ENCODE measurements around the gene PSMA7. TPM values are rescaled to one million over a fixed set of nuclear protein-coding genes. Genes with fewer than 3 reads are reported as not detected.

The PSMA7 gene
- total RNA-seq, 1 experiment from 2014 or later: 332 TPM

GRCh38 chr20:62118113-62119043 is 24.8 kb downstream of the PSMA7 start:
- Histone ChIP-seq H3K23ac (ENCODE audit: insufficient read length, low read depth, low read length) (no peak overlapping the region), H3K9me3 (ENCODE audit: control insufficient read depth, low read depth, low read length) (no peaks in the 10 kb centered on the region), H3K4me2 (ENCODE audit: insufficient read depth, insufficient read length, low read length) (no peak overlapping the region), H4K91ac (ENCODE audit: insufficient read length, low read depth, low read length) (no peak overlapping the region), H2BK12ac (ENCODE audit: insufficient read length, low read depth, low read length) (no peak overlapping the region), H2BK5ac (ENCODE audit: insufficient read length, low read length) (no peak overlapping the region), H3K4ac (ENCODE audit: low read depth, low read length) (no peak overlapping the region), H3K9ac (ENCODE audit: extremely low read depth, insufficient read length, low read length) (no peak overlapping the region), H3K4me1 (ENCODE audit: insufficient read depth, low read length) (no peaks in the 10 kb centered on the region), H2BK15ac (ENCODE audit: low read depth, low read length) (no peak overlapping the region), H3K79me2 (ENCODE audit: insufficient read depth, low read length) (no peaks in the 10 kb centered on the region; the same call in 1 of the 2 replicates), H3K27me3 (ENCODE audit: insufficient read depth, low read length) (no peaks in the 10 kb centered on the region), H2BK120ac (ENCODE audit: low read depth, low read length, poor library complexity, severe bottlenecking) (no peak overlapping the region), H3K79me1 (ENCODE audit: insufficient read depth, low read depth, low read length, poor library complexity, severe bottlenecking) (peaks cover 1% of the 10 kb centered on the region), H3K27ac (ENCODE audit: insufficient read length, low read depth, low read length) (no peak overlapping the region), H3T11ph (ENCODE audit: low read length) (no peak overlapping the region), H3K18ac (ENCODE audit: insufficient read length, low read depth, low read length) (no peak overlapping the region), H2AFZ (ENCODE audit: low read length) (no peak overlapping the region), H3K56ac (ENCODE audit: insufficient read length, low read depth, low read length) (no peak overlapping the region), H2AK5ac (ENCODE audit: insufficient read length, low read length) (no peak overlapping the region), H4K8ac (replicated peaks; ENCODE audit: insufficient read length, low read depth, low read length) (no peak overlapping the region), H4K20me1 (ENCODE audit: control insufficient read depth, insufficient read depth, insufficient read length) (no peaks in the 10 kb centered on the region), H4K5ac (ENCODE audit: insufficient read length, low read depth, low read length) (no peak overlapping the region), H2BK20ac (ENCODE audit: low read depth, low read length, poor library complexity, severe bottlenecking) (no peak overlapping the region), H3K23me2 (ENCODE audit: insufficient read length, low read depth, low read length, poor library complexity, severe bottlenecking) (peaks cover 1% of the 10 kb centered on the region), H3K14ac (ENCODE audit: insufficient read depth, low read length) (no peak overlapping the region)
- no peak overlapping the region for H3K4me3 Mint-ChIP-seq
- whole genome bisulfite sequencing (ENCODE audit: extremely low coverage, insufficient read length, low lambda C conversion rate): no CpG with 5 or more reads among the region's 21 CpGs
- peaks cover 7% of the 10 kb centered on the region for H3K27me3 Mint-ChIP-seq (ENCODE audit: low read depth)
- no peak for DNase-seq
- no peak overlapping the region for H3K27ac Mint-ChIP-seq
- H3K9me3 Mint-ChIP-seq: no peaks in the 10 kb centered on the region
- H3K4me1 Mint-ChIP-seq: peaks cover 20 to 48% of the 10 kb centered on the region in 2 experiments
- TF ChIP-seq, protein P1, sequence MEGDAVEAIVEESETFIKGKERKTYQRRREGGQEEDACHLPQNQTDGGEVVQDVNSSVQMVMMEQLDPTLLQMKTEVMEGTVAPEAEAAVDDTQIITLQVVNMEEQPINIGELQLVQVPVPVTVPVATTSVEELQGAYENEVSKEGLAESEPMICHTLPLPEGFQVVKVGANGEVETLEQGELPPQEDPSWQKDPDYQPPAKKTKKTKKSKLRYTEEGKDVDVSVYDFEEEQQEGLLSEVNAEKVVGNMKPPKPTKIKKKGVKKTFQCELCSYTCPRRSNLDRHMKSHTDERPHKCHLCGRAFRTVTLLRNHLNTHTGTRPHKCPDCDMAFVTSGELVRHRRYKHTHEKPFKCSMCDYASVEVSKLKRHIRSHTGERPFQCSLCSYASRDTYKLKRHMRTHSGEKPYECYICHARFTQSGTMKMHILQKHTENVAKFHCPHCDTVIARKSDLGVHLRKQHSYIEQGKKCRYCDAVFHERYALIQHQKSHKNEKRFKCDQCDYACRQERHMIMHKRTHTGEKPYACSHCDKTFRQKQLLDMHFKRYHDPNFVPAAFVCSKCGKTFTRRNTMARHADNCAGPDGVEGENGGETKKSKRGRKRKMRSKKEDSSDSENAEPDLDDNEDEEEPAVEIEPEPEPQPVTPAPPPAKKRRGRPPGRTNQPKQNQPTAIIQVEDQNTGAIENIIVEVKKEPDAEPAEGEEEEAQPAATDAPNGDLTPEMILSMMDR (conservative IDR thresholded peaks at IDR 0.05): no peak
- H3K36me3 Mint-ChIP-seq (ENCODE audit: insufficient read depth in 1 of 3, low read depth in 3 of 3): no peaks in the 10 kb centered on the region
